ENCODE measurements around the gene ENTHD1. TPM values are rescaled to one million over a fixed set of nuclear protein-coding genes. Genes with fewer than 3 reads are reported as not detected.

The ENTHD1 gene
- total and polyA plus RNA-seq, 8 donors = not detected

DNA sequence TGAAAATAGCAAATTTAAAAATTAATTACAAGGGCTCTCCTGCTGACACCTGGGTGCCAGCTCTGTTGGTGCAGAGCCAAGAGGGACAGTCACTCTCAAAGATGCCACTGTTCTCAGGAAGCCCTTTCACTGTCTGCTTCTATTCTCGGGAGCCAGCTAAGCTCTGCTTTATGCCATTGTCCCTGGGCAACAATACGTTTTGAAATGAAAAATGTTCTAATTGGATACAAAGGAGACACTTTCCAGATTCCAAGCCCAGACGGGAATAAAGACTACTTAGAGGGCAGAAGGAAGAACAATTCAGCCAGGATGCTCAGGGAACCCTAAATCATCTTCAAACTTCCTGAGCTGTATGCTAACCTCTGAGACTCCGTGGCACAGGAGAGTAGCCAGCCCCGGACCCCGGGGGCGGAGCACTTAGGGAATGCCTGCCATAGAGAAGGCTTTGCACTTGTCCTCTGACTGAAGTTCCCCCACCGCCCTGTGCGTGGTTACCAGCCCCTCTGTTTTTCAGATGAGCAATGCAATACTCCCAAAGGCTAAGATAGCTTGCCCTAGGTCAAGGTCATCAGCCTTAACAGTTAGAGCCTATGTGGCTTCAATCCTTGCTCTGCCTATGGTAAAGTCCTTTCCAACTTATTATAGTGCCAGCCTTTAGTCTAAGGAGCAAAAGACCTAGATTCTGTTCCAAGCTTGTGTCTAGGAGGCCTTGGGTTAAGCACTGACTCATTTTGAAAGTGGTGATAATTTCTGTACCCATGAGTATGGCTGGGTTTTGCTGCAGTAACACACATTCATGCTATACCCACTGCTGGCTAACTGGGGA lies 172.1 kb downstream of the ENTHD1 start:
- DNase-seq = peak in 1 of 2 donors; percentile 17
- Histone ChIP-seq H3K27ac (no peak overlapping the region), H3K27me3 (peaks cover 4 to 44% (median 4%) of the 10 kb centered on the region in 3 donors), H3K4me1 (no peaks in the 10 kb centered on the region), H3K36me3 (no peaks in the 10 kb centered on the region), H3K9me3 (no peaks in the 10 kb centered on the region), H3K4me3 (no peak overlapping the region)
- TF ChIP-seq, protein P1, sequence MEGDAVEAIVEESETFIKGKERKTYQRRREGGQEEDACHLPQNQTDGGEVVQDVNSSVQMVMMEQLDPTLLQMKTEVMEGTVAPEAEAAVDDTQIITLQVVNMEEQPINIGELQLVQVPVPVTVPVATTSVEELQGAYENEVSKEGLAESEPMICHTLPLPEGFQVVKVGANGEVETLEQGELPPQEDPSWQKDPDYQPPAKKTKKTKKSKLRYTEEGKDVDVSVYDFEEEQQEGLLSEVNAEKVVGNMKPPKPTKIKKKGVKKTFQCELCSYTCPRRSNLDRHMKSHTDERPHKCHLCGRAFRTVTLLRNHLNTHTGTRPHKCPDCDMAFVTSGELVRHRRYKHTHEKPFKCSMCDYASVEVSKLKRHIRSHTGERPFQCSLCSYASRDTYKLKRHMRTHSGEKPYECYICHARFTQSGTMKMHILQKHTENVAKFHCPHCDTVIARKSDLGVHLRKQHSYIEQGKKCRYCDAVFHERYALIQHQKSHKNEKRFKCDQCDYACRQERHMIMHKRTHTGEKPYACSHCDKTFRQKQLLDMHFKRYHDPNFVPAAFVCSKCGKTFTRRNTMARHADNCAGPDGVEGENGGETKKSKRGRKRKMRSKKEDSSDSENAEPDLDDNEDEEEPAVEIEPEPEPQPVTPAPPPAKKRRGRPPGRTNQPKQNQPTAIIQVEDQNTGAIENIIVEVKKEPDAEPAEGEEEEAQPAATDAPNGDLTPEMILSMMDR (IDR thresholded peaks at IDR 0.05) = no peak
- TF ChIP-seq POLR2AphosphoS5 (IDR thresholded peaks at IDR 0.05) (no peak), EP300 (IDR thresholded peaks at IDR 0.05) (no peak), POLR2A (IDR thresholded peaks at IDR 0.05) (no peak)
- 46 to 62% (median 60%) methylated on average over 7 to 9 of the region's 9 CpGs for WGBS, 5 donors
- intact Hi-C loops (cut with DNase I; ENCODE audit: low total_unique reads) = no loop called here

GRCh38 chr22:39719559-39720450 lies 173.8 kb downstream of the ENTHD1 start:
- no peaks in the 10 kb centered on the region for H3K4me1 ChIP-seq
- TF ChIP-seq, protein P1 (IDR thresholded peaks at IDR 0.05) = no peak
- TF ChIP-seq POLR2AphosphoS5 (IDR thresholded peaks at IDR 0.05) (no peak), POLR2A (IDR thresholded peaks at IDR 0.05) (no peak), EP300 (IDR thresholded peaks at IDR 0.05) (no peak)
- 38 to 65% (median 62%) methylated on average over 15 of the region's 15 CpGs for WGBS, 5 donors
- H3K27me3 ChIP-seq = peaks cover 4 to 34% (median 4%) of the 10 kb centered on the region in 3 donors
- H3K36me3 ChIP-seq = no peaks in the 10 kb centered on the region
- H3K9me3 ChIP-seq = no peaks in the 10 kb centered on the region
- intact Hi-C loops (cut with DNase I; ENCODE audit: low total_unique reads) = no loop called here
- DNase-seq = peak in 1 of 2 donors; percentile 32
- H3K27ac ChIP-seq = no peak overlapping the region
- no peak overlapping the region for H3K4me3 ChIP-seq

GRCh38 chr22:39718921-39719475 lies 174.6 kb downstream of the ENTHD1 start:
- WGBS, 5 donors = 86 to 92% (median 91%) methylated on average over 8 of the region's 8 CpGs
- TF ChIP-seq POLR2AphosphoS5 (IDR thresholded peaks at IDR 0.05) (no peak), POLR2A (IDR thresholded peaks at IDR 0.05) (no peak), EP300 (IDR thresholded peaks at IDR 0.05) (no peak)
- TF ChIP-seq, protein P1 (IDR thresholded peaks at IDR 0.05) = no peak
- H3K27me3 ChIP-seq = peaks cover 0 to 35% (median 4%) of the 10 kb centered on the region in 3 donors
- no peaks in the 10 kb centered on the region for H3K9me3 ChIP-seq
- H3K4me1 ChIP-seq = no peaks in the 10 kb centered on the region
- no peak for DNase-seq
- no peak overlapping the region for H3K27ac ChIP-seq
- H3K4me3 ChIP-seq = no peak overlapping the region
- no peaks in the 10 kb centered on the region for H3K36me3 ChIP-seq
- intact Hi-C loops (cut with DNase I; ENCODE audit: low total_unique reads) = no loop called here

DNA sequence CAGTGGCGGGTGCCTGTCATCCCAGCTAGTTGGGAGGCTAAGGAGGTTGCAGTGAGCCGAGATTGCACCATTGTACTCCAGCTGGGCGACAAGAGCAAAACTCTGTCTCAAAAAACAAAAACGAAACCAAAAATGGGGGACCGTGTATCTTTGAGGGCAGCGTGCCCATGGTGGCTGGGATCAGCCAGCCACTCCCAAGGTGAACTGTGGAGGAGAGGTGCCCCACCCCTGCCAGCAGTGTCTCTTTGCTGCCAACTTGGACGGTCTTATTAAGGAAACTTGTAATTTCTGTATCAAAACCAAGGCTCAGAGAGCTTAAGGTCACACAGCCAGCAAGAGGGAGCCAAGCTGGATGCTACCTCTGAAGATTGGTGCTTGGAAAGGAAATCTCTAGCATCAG lies 175.4 kb downstream of the ENTHD1 start:
- Histone ChIP-seq H3K27ac (no peak overlapping the region), H3K9me3 (no peaks in the 10 kb centered on the region), H3K36me3 (no peaks in the 10 kb centered on the region), H3K4me1 (no peaks in the 10 kb centered on the region), H3K27me3 (peaks cover 0 to 38% (median 4%) of the 10 kb centered on the region in 3 donors), H3K4me3 (no peak overlapping the region)
- intact Hi-C loops (cut with DNase I; ENCODE audit: low total_unique reads) = no loop called here
- TF ChIP-seq, protein P1 (IDR thresholded peaks at IDR 0.05) = no peak
- TF ChIP-seq POLR2A (IDR thresholded peaks at IDR 0.05) = no peak
- no peak for TF ChIP-seq EP300 (IDR thresholded peaks at IDR 0.05)
- TF ChIP-seq POLR2AphosphoS5 (IDR thresholded peaks at IDR 0.05) = no peak
- 69 to 78% (median 75%) methylated on average over 7 of the region's 7 CpGs for WGBS, 5 donors
- no peak for DNase-seq

Measured in stomach (tissue), 9 donors.